Ectodermal cell (in vitro differentiated cells): ENCODE data around the gene CDH13.

Source experiments
- H3K27ac ChIP-seq: 2 replicates; pipeline ENCODE4 v1.7.0; 2013; ENCODE audit warnings: mild to moderate bottlenecking, low read depth, low read length; ENCODE audit not compliant: insufficient read depth, poor library complexity, severe bottlenecking
- H3K27me3 ChIP-seq: 2 replicates; pipeline ENCODE4 v1.7.0; 2013; ENCODE audit warnings: mild to moderate bottlenecking, low read length; ENCODE audit not compliant: insufficient read depth, control insufficient read depth, poor library complexity, severe bottlenecking
- H3K36me3 ChIP-seq: one replicate; pipeline ENCODE4 v1.7.0; 2013; ENCODE audit warnings: low read length; ENCODE audit not compliant: control insufficient read depth, insufficient read depth
- H3K4me1 ChIP-seq: one replicate; pipeline ENCODE4 v1.7.0; 2013; ENCODE audit warnings: low read length; ENCODE audit not compliant: control insufficient read depth, insufficient read depth
- H3K4me3 ChIP-seq: 2 replicates; pipeline ENCODE4 v1.7.0; 2013; ENCODE audit warnings: low read depth, low read length, control low read depth; ENCODE audit not compliant: insufficient read depth
- H3K9me3 ChIP-seq: 2 replicates; pipeline ENCODE4 v1.7.0; 2013; ENCODE audit warnings: mild to moderate bottlenecking, low read length, moderate library complexity; ENCODE audit not compliant: control insufficient read depth
- WGBS, 2 experiments: methylation state at CpG; one replicate each; pipeline ENCODE4 v1.1.7; 2013; ENCODE audit warnings: missing lambda C conversion rate in 2 of 2; 5-methylcytosine and 5-hydroxymethylcytosine counted together

CDH13 gene

DNA sequence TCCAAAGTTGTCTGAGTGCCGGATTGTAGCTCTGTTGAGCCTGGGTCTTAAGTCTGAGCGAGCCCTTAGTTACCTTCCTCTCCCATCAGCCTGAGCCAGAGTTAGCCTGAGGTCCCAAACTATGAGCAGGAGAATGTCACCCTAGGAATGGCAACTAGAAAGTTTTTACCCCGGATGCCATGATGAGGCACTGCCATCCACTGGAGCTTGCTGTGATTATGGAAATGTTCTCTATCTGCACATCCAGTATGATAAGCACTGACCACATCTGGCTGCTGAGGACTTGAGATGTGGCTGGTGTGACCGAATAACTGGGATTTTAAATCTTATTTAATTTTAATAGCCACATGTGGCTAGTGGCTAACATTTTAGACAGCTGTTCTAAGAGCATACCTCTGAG, 550.0 kb downstream of the CDH13 start:
- H3K4me1 ChIP-seq = no peaks in the 10 kb centered on the region
- 85 to 91% methylated on average over 4 of the region's 4 CpGs for WGBS, 2 experiments
- H3K4me3 ChIP-seq = no peak overlapping the region
- H3K27me3 ChIP-seq = no peaks in the 10 kb centered on the region
- H3K27ac ChIP-seq = no peak overlapping the region
- H3K9me3 ChIP-seq = no peaks in the 10 kb centered on the region
- H3K36me3 ChIP-seq = no peaks in the 10 kb centered on the region

DNA sequence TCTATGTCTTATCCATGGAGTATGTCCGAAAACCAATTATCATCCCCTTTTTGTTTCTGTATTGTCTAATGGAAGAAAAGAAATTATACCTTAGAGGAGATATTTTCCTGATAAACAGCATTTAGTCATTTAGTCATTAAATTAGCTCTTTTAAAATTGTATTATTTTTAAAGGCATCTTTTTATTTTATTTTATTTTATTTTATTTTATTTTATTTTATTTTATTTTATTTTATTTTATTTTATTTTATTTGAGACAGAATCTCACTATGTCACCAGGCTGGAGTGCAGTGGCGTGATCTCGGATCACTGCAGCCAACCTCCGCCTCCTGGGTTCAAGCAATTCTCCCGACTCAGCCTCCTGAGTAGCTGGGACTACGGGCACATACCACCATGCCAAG, 559.1 kb downstream of the CDH13 start:
- 96 to 97% methylated on average over 5 of the region's 6 CpGs for WGBS, 2 experiments
- Histone ChIP-seq H3K9me3 (no peaks in the 10 kb centered on the region), H3K36me3 (no peaks in the 10 kb centered on the region), H3K4me1 (no peaks in the 10 kb centered on the region), H3K4me3 (no peak overlapping the region), H3K27me3 (no peaks in the 10 kb centered on the region), H3K27ac (no peak overlapping the region)

DNA sequence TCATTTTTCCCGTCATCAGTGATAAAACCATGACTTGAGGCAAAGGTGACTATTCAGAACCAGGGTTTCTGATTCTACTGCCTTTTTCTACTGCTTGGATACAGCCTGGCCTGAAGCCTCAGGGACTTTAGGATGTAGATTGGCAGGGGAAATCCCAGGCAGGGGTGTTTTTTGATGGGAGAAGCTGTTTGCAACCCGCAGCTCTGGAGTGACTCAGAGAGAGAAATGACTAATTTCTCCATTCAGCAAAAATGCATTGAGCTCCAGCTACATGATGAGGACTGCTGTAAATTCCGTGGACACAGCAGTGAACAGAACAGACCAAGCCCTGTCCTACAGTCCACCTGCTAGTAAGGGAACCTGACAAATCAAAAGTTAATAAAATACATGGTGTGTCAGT, 560.6 kb downstream of the CDH13 start:
- WGBS, 2 experiments = 72 to 78% methylated on average over 3 of the region's 3 CpGs

DNA sequence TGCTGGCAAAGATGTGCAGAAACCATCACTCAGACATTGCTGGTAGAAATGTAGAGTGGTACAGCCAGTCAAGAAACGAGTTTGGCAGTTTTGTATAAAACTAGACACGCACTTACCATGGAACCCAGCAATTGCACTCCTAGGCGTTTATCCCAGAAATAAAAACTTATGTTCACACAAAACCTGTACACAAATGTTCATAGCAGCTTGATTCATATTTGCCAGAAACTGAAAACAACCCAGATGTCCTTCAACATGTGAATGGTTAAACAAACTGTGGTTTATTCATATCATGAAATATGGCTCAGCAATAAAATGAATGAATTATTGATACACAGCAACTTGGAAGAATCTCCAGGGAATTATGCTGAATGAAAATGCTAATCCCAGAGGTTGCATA, 570.0 kb downstream of the CDH13 start:
- H3K4me1 ChIP-seq = no peaks in the 10 kb centered on the region
- H3K36me3 ChIP-seq = no peaks in the 10 kb centered on the region
- 87 to 96% methylated on average over 3 of the region's 3 CpGs for WGBS, 2 experiments
- no peak overlapping the region for H3K27ac ChIP-seq
- H3K27me3 ChIP-seq = no peaks in the 10 kb centered on the region
- H3K9me3 ChIP-seq = no peaks in the 10 kb centered on the region
- H3K4me3 ChIP-seq = no peak overlapping the region

More for the DNA sequence above, 560.6 kb downstream of the CDH13 start:
- H3K27me3 ChIP-seq = no peaks in the 10 kb centered on the region
- H3K4me3 ChIP-seq = no peak overlapping the region
- no peak overlapping the region for H3K27ac ChIP-seq
- H3K9me3 ChIP-seq = no peaks in the 10 kb centered on the region
- no peaks in the 10 kb centered on the region for H3K4me1 ChIP-seq
- H3K36me3 ChIP-seq = no peaks in the 10 kb centered on the region

DNA sequence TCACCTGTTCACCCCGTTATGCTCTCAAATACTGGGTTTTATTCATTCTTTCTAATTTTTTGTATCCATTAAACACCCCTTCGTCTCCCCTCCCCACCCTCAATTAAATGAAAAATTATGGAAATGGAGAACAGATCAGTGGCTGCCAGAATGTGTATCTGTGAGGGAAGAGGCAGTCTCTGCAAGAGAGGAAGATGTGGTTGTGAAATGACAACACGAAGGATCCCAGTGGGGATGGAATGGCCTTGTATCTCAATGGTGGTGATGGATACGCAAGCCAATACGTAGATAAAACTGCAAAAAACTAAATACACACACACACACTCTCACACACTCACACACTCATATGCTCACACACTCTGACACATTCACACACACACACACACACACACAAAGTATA, 570.7 kb downstream of the CDH13 start:
- H3K27ac ChIP-seq = no peak overlapping the region
- H3K4me1 ChIP-seq = no peaks in the 10 kb centered on the region
- H3K9me3 ChIP-seq = no peaks in the 10 kb centered on the region
- no peak overlapping the region for H3K4me3 ChIP-seq
- H3K36me3 ChIP-seq = no peaks in the 10 kb centered on the region
- 81 to 94% methylated on average over 3 of the region's 5 CpGs for WGBS, 2 experiments
- H3K27me3 ChIP-seq = no peaks in the 10 kb centered on the region

DNA sequence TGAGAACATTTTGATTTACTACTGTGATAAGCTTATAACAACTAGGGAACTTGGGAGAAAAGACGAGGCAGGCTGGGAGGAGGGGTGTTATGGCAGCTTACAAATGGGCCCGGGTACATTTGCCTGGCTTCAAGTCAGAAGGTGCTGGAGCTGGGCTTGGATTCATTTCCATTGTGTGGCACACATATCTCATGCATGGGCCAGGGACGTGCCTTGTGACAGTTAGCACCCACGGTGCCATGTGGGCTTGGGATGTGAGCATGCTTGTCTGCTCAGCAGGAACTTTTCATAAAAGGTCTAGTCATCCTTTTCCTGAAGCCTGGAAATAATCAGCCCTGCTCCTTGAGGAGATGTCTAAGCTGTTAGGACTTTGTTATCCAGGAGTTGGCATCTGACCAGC, 572.2 kb downstream of the CDH13 start:
- H3K4me3 ChIP-seq = no peak overlapping the region
- H3K4me1 ChIP-seq = no peaks in the 10 kb centered on the region
- no peaks in the 10 kb centered on the region for H3K9me3 ChIP-seq
- no peaks in the 10 kb centered on the region for H3K27me3 ChIP-seq
- H3K27ac ChIP-seq = no peak overlapping the region
- WGBS, 2 experiments = 92 to 93% methylated on average over 4 of the region's 4 CpGs
- H3K36me3 ChIP-seq = no peaks in the 10 kb centered on the region

DNA sequence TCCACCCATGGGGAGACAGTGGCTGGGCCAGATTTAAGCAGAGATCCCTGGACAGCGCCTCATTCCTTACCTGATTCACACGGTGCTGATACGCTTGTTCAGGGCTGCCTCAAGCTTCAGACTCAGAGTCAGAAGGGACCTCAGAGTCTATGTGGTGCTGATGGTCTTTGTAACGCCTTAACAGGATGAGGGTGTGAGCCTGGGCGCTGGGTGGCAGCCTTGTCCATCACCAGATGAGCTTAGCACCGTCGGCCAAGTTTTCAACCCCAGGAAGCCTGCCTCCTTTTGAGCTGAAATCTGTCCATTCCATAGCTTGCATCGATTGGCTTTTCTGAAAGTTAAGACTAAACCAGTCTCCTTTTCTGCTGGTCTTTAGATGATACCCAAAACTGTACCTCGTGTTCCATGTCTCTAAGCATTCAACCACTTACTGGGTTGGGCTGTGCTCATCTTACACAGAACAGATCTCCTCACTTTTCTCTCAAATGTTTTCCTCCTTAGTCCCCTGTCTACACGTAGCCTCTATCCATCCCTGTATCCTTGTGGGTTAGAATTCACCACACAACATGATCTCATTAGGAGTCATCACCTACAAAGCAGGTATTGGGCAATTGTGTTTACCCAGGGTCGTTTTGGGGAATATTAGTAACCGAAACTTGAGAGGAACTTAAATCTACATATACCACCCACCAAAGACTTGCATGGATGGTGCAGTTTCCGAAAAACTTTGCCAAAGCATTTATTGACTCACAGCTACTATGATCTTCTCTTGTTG, 573.4 kb downstream of the CDH13 start:
- H3K4me1 ChIP-seq = no peaks in the 10 kb centered on the region
- no peaks in the 10 kb centered on the region for H3K36me3 ChIP-seq
- H3K4me3 ChIP-seq = no peak overlapping the region
- no peaks in the 10 kb centered on the region for H3K27me3 ChIP-seq
- no peaks in the 10 kb centered on the region for H3K9me3 ChIP-seq
- WGBS, 2 experiments = 87 to 88% methylated on average over 13 of the region's 13 CpGs
- H3K27ac ChIP-seq = no peak overlapping the region

DNA sequence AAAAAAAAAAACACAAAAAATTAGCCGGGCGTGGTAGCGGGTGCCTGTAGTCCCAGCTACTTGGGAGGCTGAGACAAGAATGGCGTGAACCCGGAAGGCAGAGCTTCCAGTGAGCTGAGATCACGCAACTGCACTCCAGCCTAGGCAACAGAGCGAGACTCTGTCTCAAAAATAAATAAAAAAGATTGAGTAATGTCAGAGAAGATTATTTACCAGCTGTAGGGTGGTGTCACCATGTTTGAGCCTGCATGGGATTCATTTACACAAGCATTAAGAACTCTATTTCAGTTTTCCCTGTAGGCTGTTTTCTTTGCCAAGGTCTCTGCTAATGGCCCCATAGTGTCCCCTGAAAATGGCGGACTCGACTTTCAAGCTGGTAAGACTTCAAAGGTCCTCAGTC, 575.0 kb downstream of the CDH13 start:
- H3K27me3 ChIP-seq = no peaks in the 10 kb centered on the region
- 89 to 97% methylated on average over 9 of the region's 9 CpGs for WGBS, 2 experiments
- H3K27ac ChIP-seq = no peak overlapping the region
- no peaks in the 10 kb centered on the region for H3K36me3 ChIP-seq
- H3K9me3 ChIP-seq = no peaks in the 10 kb centered on the region
- H3K4me3 ChIP-seq = no peak overlapping the region
- no peaks in the 10 kb centered on the region for H3K4me1 ChIP-seq

DNA sequence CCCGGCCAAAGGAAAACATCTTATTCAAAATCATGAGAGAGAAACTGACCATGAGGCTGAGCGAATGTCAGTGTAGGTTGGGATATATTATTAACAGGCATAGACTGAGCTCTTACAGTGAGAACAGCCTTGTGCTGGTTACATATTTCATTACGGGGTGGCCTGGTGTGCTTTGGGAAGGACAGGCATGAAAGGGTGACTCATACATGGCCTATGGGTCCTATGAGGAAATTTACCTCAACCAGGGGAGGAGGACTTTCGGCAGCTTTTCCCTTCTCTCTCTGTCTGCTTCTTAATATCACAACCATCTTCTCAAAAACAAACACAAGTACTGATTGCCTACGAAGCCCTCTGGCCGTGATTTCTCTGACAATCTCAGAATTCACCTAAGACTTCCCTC, 579.1 kb downstream of the CDH13 start:
- Histone ChIP-seq H3K4me3 (no peak overlapping the region), H3K36me3 (no peaks in the 10 kb centered on the region), H3K9me3 (no peaks in the 10 kb centered on the region), H3K27me3 (no peaks in the 10 kb centered on the region), H3K27ac (no peak overlapping the region), H3K4me1 (no peaks in the 10 kb centered on the region)
- WGBS, 2 experiments = 77 to 81% methylated on average over 6 of the region's 6 CpGs

DNA sequence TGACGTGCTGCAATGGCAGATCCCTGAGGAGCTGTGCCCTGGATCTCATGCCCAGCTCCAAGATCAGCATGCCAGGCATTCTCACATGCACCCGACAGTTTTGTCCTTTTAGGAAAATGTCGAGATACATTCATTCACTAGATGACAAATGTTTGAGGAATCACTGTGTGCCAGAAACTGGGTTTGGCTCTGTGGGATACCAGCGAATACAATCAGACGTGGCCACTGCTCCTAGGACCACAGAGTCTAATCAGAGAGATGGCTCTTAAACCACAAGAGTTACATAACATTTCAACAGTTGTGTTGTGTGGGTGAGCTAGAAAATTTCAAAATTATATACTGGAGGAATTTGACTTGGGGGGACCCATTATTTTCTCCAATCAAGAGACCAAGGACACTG, 579.7 kb downstream of the CDH13 start:
- Histone ChIP-seq H3K27me3 (no peaks in the 10 kb centered on the region), H3K36me3 (no peaks in the 10 kb centered on the region), H3K4me1 (no peaks in the 10 kb centered on the region), H3K4me3 (no peak overlapping the region), H3K9me3 (no peaks in the 10 kb centered on the region), H3K27ac (no peak overlapping the region)
- whole genome bisulfite sequencing, 2 experiments = 95% methylated on average over 5 of the region's 5 CpGs

DNA sequence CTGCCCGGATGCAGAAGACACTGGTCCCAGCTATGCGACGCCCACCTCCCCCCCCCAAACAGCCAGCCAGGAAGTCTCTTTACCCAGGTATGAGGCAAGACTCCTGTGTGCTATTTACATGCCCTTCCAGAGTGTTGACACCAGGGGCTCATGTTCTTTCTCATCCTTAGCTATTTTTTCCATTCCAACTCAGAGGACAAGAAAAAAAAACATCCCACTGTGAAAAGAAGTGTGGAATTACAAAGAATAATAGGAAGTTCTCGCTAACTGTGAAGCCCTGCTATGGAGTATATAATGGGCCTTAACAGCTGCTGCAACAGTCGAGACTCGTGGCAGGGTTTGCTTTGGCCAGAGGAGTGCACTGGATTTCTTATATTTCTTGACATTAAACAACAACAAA, 584.9 kb downstream of the CDH13 start:
- H3K9me3 ChIP-seq = no peaks in the 10 kb centered on the region
- no peak overlapping the region for H3K27ac ChIP-seq
- no peaks in the 10 kb centered on the region for H3K27me3 ChIP-seq
- peaks cover 5% of the 10 kb centered on the region for H3K4me1 ChIP-seq
- H3K4me3 ChIP-seq = no peak overlapping the region
- 57 to 64% methylated on average over 6 of the region's 6 CpGs for WGBS, 2 experiments
- no peaks in the 10 kb centered on the region for H3K36me3 ChIP-seq
